ENCODE data around the gene OLFML2A. TPM values are rescaled to one million over a fixed set of nuclear protein-coding genes. Genes with fewer than 3 reads are reported as not detected.
A peak's percentile ranks its signal among the peaks of the same experiment; 100 is the strongest.

OLFML2A gene
- total RNA-seq, 1 experiment from 2014 or later = 5.8 TPM

- H3K79me2 ChIP-seq (ENCODE audit: insufficient read depth, low read length) = peaks cover 9% of the 10 kb centered on the region; the same call in 1 of the 2 replicates
- no peak overlapping the region for H4K8ac ChIP-seq (replicated peaks; ENCODE audit: insufficient read length, low read depth, low read length)
- no peak for DNase-seq
- no peak for TF ChIP-seq CTCF (conservative IDR thresholded peaks at IDR 0.05)
- peak overlapping the region; percentile 47 for H3K4me2 ChIP-seq (ENCODE audit: insufficient read depth, insufficient read length, low read length)
- no peak overlapping the region for H2BK20ac ChIP-seq (ENCODE audit: low read depth, low read length, poor library complexity, severe bottlenecking)
- H3K27ac ChIP-seq (ENCODE audit: insufficient read length, low read depth, low read length) = peak overlapping the region; percentile 56
- H4K5ac ChIP-seq (ENCODE audit: insufficient read length, low read depth, low read length) = no peak overlapping the region
- no peak overlapping the region for H4K91ac ChIP-seq (ENCODE audit: insufficient read length, low read depth, low read length)
- no peak overlapping the region for H2BK5ac ChIP-seq (ENCODE audit: insufficient read length, low read length)
- no peak overlapping the region for H3K14ac ChIP-seq (ENCODE audit: insufficient read depth, low read length)
- no peaks in the 10 kb centered on the region for H4K20me1 ChIP-seq (ENCODE audit: control insufficient read depth, insufficient read depth, insufficient read length)
- no CpG with 5 or more reads among the region's 2 CpGs for WGBS (ENCODE audit: extremely low coverage, insufficient read length, low lambda C conversion rate)
- H2BK12ac ChIP-seq (ENCODE audit: insufficient read length, low read depth, low read length) = no peak overlapping the region
- H3K36me3 Mint-ChIP-seq (ENCODE audit: insufficient read depth in 1 of 3, low read depth in 3 of 3) = no peaks in the 10 kb centered on the region
- H3K4me1 ChIP-seq (ENCODE audit: insufficient read depth, low read length) = peaks cover 9% of the 10 kb centered on the region
- no peak overlapping the region for H3K56ac ChIP-seq (ENCODE audit: insufficient read length, low read depth, low read length)
- no peak overlapping the region for H3K23ac ChIP-seq (ENCODE audit: insufficient read length, low read depth, low read length)
- H3K79me1 ChIP-seq (ENCODE audit: insufficient read depth, low read depth, low read length, poor library complexity, severe bottlenecking) = no peaks in the 10 kb centered on the region
- H2BK120ac ChIP-seq (ENCODE audit: low read depth, low read length, poor library complexity, severe bottlenecking) = no peak overlapping the region
- no peak overlapping the region for H3T11ph ChIP-seq (ENCODE audit: low read length)
- H2AFZ ChIP-seq (ENCODE audit: low read length) = no peak overlapping the region
- H3K4me1 Mint-ChIP-seq = peaks cover 91 to 96% of the 10 kb centered on the region in 2 experiments
- H3K23me2 ChIP-seq (ENCODE audit: insufficient read length, low read depth, low read length, poor library complexity, severe bottlenecking) = peaks cover 3% of the 10 kb centered on the region
- H3K9ac ChIP-seq (ENCODE audit: extremely low read depth, insufficient read length, low read length) = no peak overlapping the region
- H3K9me3 Mint-ChIP-seq = no peaks in the 10 kb centered on the region
- peak overlapping the region; percentile 1 to 98 (median 85); a peak in 5 of 7 replicates for H3K27ac Mint-ChIP-seq
- no peak overlapping the region for H3K18ac ChIP-seq (ENCODE audit: insufficient read length, low read depth, low read length)
- no peak overlapping the region for H2BK15ac ChIP-seq (ENCODE audit: low read depth, low read length)
- no peak overlapping the region for H2AK5ac ChIP-seq (ENCODE audit: insufficient read length, low read length)
- H3K27me3 ChIP-seq (ENCODE audit: insufficient read depth, low read length) = no peaks in the 10 kb centered on the region
- H3K27me3 Mint-ChIP-seq (ENCODE audit: low read depth) = no peaks in the 10 kb centered on the region
- no peaks in the 10 kb centered on the region for H3K9me3 ChIP-seq (ENCODE audit: control insufficient read depth, low read depth, low read length)
- H3K4ac ChIP-seq (ENCODE audit: low read depth, low read length) = no peak overlapping the region
- peak overlapping the region; percentile 45 to 68 for H3K4me3 Mint-ChIP-seq
These were observed 15.7 kb upstream of the OLFML2A start for GRCh38 chr9:124761196-124761595.
